HG02943 (cell line): ENCODE measurements around the gene CHCHD6.

Experiments
- ATAC-seq: cut with Tn5 transposase; IDR thresholded peaks from one replicate; pipeline ENCODE4 v1.9.1; 2021; ENCODE audit warnings: mild to moderate bottlenecking, low read depth, moderate library complexity; ENCODE audit not compliant: unreplicated experiment

CHCHD6 gene

GRCh38 chr3:126737527-126737926 is 33.5 kb downstream of the CHCHD6 start:
- ATAC-seq = no peak

- no peak for ATAC-seq
Measured at GRCh38 chr3:126742057-126742456, 38.0 kb downstream of the CHCHD6 start.

GRCh38 chr3:126743350-126743749 is 39.3 kb downstream of the CHCHD6 start:
- no peak for ATAC-seq

- no peak for ATAC-seq
Measured at GRCh38 chr3:126743781-126744180, 39.7 kb downstream of the CHCHD6 start.

- no peak for ATAC-seq
Measured at GRCh38 chr3:126745760-126746394, 41.8 kb downstream of the CHCHD6 start.

- no peak for ATAC-seq
Measured at GRCh38 chr3:126746395-126747177, 42.5 kb downstream of the CHCHD6 start.

GRCh38 chr3:126747768-126748167 is 43.7 kb downstream of the CHCHD6 start:
- ATAC-seq = no peak

GRCh38 chr3:126748701-126749546 is 44.9 kb downstream of the CHCHD6 start:
- ATAC-seq = no peak

GRCh38 chr3:126749547-126749875 is 45.5 kb downstream of the CHCHD6 start:
- ATAC-seq = no peak

GRCh38 chr3:126749931-126750755 is 46.1 kb downstream of the CHCHD6 start:
- no peak for ATAC-seq

- ATAC-seq = no peak
Measured at GRCh38 chr3:126750756-126751121, 46.7 kb downstream of the CHCHD6 start.

- no peak for ATAC-seq
Measured at GRCh38 chr3:126751611-126752302, 47.7 kb downstream of the CHCHD6 start.

- ATAC-seq = no peak
Measured at GRCh38 chr3:126752303-126753190, 48.5 kb downstream of the CHCHD6 start.

GRCh38 chr3:126753191-126754160 is 49.4 kb downstream of the CHCHD6 start:
- ATAC-seq = no peak

- ATAC-seq = no peak
Measured at GRCh38 chr3:126755866-126756265, 51.8 kb downstream of the CHCHD6 start.

- ATAC-seq = no peak
Measured at GRCh38 chr3:126758026-126758425, 54.0 kb downstream of the CHCHD6 start.

GRCh38 chr3:126758882-126759281 is 54.8 kb downstream of the CHCHD6 start:
- ATAC-seq = no peak

GRCh38 chr3:126760541-126760940 is 56.5 kb downstream of the CHCHD6 start:
- ATAC-seq = no peak
